HEK293 (cell line): ENCODE measurements around the gene IGFLR1.

ENCODE experiments used
- ZFP41 ChIP-seq: fragments of 450-650 bp; formaldehyde crosslinking; IDR thresholded peaks from 2 replicates; pipeline ENCODE4 v1.5.1; 2016; ENCODE audit warnings: missing biosample characterization, missing genetic modification characterization, borderline replicate concordance
- ZNF654 ChIP-seq: fragments of 450-650 bp; formaldehyde crosslinking; IDR thresholded peaks from 2 replicates; pipeline ENCODE4 v1.5.1; 2016; ENCODE audit warnings: low read depth, missing biosample characterization, missing genetic modification characterization
- TF ChIP-seq, protein P1 (sequence below): fragments of 450-650 bp; formaldehyde crosslinking; IDR thresholded peaks from 2 replicates; pipeline ENCODE4 v1.5.1; 2016; ENCODE audit warnings: missing biosample characterization, missing genetic modification characterization

DNA sequence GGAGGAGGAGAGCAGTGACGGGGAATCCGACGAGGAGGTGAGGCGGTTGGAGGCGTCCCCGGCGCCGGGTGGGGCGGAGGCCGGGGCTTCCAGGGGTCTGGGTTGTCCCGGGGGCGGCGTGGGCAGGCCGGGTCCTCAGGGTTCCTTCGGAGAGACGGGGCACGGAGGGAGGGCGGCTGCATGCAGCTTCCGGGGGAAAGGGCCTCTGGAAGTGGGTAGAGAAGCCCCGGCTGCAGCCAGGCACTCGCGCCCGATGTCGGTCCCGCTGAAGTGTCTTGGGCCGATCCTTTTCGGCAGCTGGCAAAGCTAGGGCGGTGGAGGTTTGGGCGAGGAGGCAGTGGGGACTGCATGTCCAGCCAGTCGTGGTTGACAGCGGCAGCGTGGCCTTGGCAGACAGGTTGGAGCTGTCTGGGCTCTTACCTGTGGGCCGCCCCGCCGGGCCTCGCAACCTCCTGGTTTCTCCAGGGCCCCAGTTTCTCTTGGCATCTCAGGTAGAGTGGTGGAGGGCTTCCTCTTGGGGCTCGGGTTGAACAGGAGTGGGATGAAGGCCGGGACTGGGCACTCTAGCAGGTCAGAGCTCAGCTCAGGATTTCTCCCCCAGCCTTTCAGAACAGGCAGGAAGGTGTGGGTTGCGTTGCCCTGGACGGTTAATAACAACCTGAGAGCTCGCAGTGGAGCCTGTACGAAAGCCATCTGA is 23.8 kb downstream of the IGFLR1 start:
- TF ChIP-seq ZNF654 (tag by site-specific recombination) (no peak), ZFP41 (tag by site-specific recombination) (no peak)
- TF ChIP-seq, protein P1, sequence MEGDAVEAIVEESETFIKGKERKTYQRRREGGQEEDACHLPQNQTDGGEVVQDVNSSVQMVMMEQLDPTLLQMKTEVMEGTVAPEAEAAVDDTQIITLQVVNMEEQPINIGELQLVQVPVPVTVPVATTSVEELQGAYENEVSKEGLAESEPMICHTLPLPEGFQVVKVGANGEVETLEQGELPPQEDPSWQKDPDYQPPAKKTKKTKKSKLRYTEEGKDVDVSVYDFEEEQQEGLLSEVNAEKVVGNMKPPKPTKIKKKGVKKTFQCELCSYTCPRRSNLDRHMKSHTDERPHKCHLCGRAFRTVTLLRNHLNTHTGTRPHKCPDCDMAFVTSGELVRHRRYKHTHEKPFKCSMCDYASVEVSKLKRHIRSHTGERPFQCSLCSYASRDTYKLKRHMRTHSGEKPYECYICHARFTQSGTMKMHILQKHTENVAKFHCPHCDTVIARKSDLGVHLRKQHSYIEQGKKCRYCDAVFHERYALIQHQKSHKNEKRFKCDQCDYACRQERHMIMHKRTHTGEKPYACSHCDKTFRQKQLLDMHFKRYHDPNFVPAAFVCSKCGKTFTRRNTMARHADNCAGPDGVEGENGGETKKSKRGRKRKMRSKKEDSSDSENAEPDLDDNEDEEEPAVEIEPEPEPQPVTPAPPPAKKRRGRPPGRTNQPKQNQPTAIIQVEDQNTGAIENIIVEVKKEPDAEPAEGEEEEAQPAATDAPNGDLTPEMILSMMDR (tag by site-specific recombination), result no peak
